ENCODE results near the gene CXCL8. TPM values are rescaled to one million over a fixed set of nuclear protein-coding genes. Genes with fewer than 3 reads are reported as not detected.

CXCL8 gene
- total RNA-seq, 1 donor from 2014 or later, result not detected

DNA sequence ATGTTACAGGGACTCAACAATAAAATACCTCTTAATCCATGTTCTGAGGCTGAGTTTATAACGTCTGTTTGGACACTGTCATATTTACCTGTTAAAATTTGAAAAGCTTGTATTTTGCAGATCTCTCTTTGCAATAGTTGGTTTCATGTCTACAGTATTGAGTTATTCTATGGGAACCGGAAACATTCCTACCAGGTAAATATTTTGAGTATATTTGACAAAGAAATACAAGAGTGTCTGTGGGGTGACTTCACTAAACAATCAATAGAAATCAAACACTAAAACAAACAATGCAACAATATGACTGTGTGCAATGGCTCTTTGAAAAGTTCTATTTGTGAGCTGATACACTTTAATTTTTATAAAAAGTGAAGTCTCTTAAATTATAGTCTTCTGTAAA lies 47.7 kb upstream of the CXCL8 start:
- no peaks in the 10 kb centered on the region for H4K20me1 ChIP-seq (ENCODE audit: low read depth)
- H3K36me3 ChIP-seq, result no peaks in the 10 kb centered on the region
- H3K9me3 ChIP-seq (ENCODE audit: low read depth), result no peaks in the 10 kb centered on the region
- H3K27ac ChIP-seq, result no peak overlapping the region
- Mint-ChIP-seq H3K27me3 (ENCODE audit: insufficient read depth, low read depth) (no peaks in the 10 kb centered on the region), H3K27ac (no peak overlapping the region), H3K36me3 (no peaks in the 10 kb centered on the region), H3K4me3 (no peak overlapping the region), H3K4me1 (no peaks in the 10 kb centered on the region), H3K9me3 (no peaks in the 10 kb centered on the region)
- TF ChIP-seq EZH2phosphoT487 (IDR thresholded peaks at IDR 0.05) (no peak), EZH2 (IDR thresholded peaks at IDR 0.05) (no peak)
- TF ChIP-seq, protein P1, sequence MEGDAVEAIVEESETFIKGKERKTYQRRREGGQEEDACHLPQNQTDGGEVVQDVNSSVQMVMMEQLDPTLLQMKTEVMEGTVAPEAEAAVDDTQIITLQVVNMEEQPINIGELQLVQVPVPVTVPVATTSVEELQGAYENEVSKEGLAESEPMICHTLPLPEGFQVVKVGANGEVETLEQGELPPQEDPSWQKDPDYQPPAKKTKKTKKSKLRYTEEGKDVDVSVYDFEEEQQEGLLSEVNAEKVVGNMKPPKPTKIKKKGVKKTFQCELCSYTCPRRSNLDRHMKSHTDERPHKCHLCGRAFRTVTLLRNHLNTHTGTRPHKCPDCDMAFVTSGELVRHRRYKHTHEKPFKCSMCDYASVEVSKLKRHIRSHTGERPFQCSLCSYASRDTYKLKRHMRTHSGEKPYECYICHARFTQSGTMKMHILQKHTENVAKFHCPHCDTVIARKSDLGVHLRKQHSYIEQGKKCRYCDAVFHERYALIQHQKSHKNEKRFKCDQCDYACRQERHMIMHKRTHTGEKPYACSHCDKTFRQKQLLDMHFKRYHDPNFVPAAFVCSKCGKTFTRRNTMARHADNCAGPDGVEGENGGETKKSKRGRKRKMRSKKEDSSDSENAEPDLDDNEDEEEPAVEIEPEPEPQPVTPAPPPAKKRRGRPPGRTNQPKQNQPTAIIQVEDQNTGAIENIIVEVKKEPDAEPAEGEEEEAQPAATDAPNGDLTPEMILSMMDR (IDR thresholded peaks at IDR 0.05), result no peak
- H3K27me3 ChIP-seq, result no peaks in the 10 kb centered on the region
- H3K4me2 ChIP-seq, result no peak overlapping the region
- H3K79me2 ChIP-seq (ENCODE audit: low read depth), result no peaks in the 10 kb centered on the region
- H3K9ac ChIP-seq, result no peak overlapping the region
- H3F3A ChIP-seq (ENCODE audit: low read depth), result no peaks in the 10 kb centered on the region
- no peaks in the 10 kb centered on the region for H3K4me1 ChIP-seq
- DNase-seq (ENCODE audit: low spot score), result no peak
- no peak overlapping the region for H2AFZ ChIP-seq (replicated peaks)
- H3K4me3 ChIP-seq, result no peak overlapping the region

DNA sequence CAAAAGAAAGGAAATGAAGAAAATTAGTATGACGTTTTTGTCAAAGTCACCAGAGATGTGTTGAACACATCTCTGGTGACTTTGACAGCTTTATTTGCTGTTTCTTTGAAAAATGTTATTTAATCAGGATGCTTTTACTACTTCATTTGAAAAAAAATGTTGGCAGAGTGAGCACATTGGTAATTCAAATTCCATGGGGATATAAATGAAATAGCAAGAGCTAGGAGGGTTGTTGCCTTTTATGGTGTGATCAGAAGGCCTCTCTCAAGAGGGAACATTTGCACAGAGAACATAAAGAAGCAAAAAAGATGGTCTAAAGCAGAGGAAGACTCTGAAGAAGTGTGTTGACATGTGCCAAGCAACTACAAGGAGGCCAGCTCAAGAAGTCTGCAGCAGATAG lies 46.6 kb upstream of the CXCL8 start:
- Histone ChIP-seq H3K36me3 (no peaks in the 10 kb centered on the region), H3K4me2 (no peak overlapping the region), H3K27me3 (no peaks in the 10 kb centered on the region), H3K4me1 (no peaks in the 10 kb centered on the region), H3K79me2 (ENCODE audit: low read depth) (no peaks in the 10 kb centered on the region), H3K4me3 (no peak overlapping the region), H3K27ac (no peak overlapping the region), H2AFZ (replicated peaks) (no peak overlapping the region), H3F3A (ENCODE audit: low read depth) (no peaks in the 10 kb centered on the region), H3K9ac (no peak overlapping the region), H4K20me1 (ENCODE audit: low read depth) (no peaks in the 10 kb centered on the region), H3K9me3 (ENCODE audit: low read depth) (no peaks in the 10 kb centered on the region)
- H3K9me3 Mint-ChIP-seq, result no peaks in the 10 kb centered on the region
- no peaks in the 10 kb centered on the region for H3K36me3 Mint-ChIP-seq
- TF ChIP-seq EZH2phosphoT487 (IDR thresholded peaks at IDR 0.05) (no peak), EZH2 (IDR thresholded peaks at IDR 0.05) (no peak)
- TF ChIP-seq, protein P1 (IDR thresholded peaks at IDR 0.05), result no peak
- no peak overlapping the region for H3K27ac Mint-ChIP-seq
- H3K27me3 Mint-ChIP-seq (ENCODE audit: insufficient read depth, low read depth), result no peaks in the 10 kb centered on the region
- no peaks in the 10 kb centered on the region for H3K4me1 Mint-ChIP-seq
- H3K4me3 Mint-ChIP-seq, result no peak overlapping the region
- DNase-seq (ENCODE audit: low spot score), result no peak

DNA sequence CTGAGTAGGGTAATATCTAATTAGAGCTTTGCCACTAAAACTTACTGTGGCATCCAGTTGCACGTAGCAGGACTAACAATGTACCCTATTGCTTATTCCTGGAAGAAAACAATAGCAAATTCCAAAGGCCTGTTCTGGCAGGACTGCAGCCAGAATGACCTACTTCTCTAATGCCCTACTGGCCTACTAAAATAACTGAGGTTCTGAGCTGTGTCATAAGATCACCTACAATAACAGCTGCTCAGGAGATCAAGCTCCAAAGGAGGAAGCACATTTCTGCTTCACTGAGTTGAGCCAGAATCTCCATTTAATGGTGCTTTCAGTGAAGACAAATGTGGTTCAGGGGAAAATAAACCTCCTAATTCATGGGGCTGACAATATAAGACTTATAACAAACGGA lies 42.2 kb upstream of the CXCL8 start:
- no peaks in the 10 kb centered on the region for H3K9me3 ChIP-seq (ENCODE audit: low read depth)

More for the DNA sequence above, 42.2 kb upstream of the CXCL8 start:
- Histone ChIP-seq H2AFZ (replicated peaks) (no peak overlapping the region), H4K20me1 (ENCODE audit: low read depth) (no peaks in the 10 kb centered on the region), H3K4me1 (no peaks in the 10 kb centered on the region), H3K79me2 (ENCODE audit: low read depth) (no peaks in the 10 kb centered on the region), H3K4me2 (no peak overlapping the region), H3K27me3 (no peaks in the 10 kb centered on the region), H3K4me3 (no peak overlapping the region), H3K9ac (no peak overlapping the region), H3F3A (ENCODE audit: low read depth) (no peaks in the 10 kb centered on the region), H3K27ac (no peak overlapping the region), H3K36me3 (no peaks in the 10 kb centered on the region)
- H3K27ac Mint-ChIP-seq, result no peak overlapping the region
- H3K4me1 Mint-ChIP-seq, result no peaks in the 10 kb centered on the region
- TF ChIP-seq, protein P1 (IDR thresholded peaks at IDR 0.05), result no peak
- no peak for TF ChIP-seq EZH2phosphoT487 (IDR thresholded peaks at IDR 0.05)
- TF ChIP-seq EZH2 (IDR thresholded peaks at IDR 0.05), result no peak
- no peaks in the 10 kb centered on the region for H3K9me3 Mint-ChIP-seq
- H3K4me3 Mint-ChIP-seq, result no peak overlapping the region
- DNase-seq (ENCODE audit: low spot score), result peak; percentile 7
- H3K27me3 Mint-ChIP-seq (ENCODE audit: insufficient read depth, low read depth), result no peaks in the 10 kb centered on the region
- no peaks in the 10 kb centered on the region for H3K36me3 Mint-ChIP-seq

Measured in neural progenitor cell (in vitro differentiated cells).